HT-29 (cell line): ENCODE data around the gene SBNO2. TPM values are rescaled to one million over a fixed set of nuclear protein-coding genes. Genes with fewer than 3 reads are reported as not detected.
"Not testable (repeated sequence)": the region's sequence is repeated elsewhere in the genome, so short reads cannot be mapped to it uniquely, and the experiment has no call there.

Source experiments
- DNase-seq: peaks from one replicate; pipeline ENCODE4 v3.0.0-alpha.2; 2015; ENCODE audit warnings: low spot score
- total RNA-seq: library from RNA; depleted of rRNA; stranded (reverse); fragments of >200 nt; shearing (Covaris generic); gene quantifications from 2 replicates; pipeline ENCODE4 v1.2.3, GENCODE V29; 2014

SBNO2 gene
- total RNA-seq, 1 experiment from 2014 or later = 50.5 TPM

GRCh38 chr19:1136201-1136600 lies 37.9 kb downstream of the SBNO2 start:
- peak; percentile 38 for DNase-seq

- DNase-seq = no peak
These were observed 38.6 kb downstream of the SBNO2 start for GRCh38 chr19:1135454-1135853.

GRCh38 chr19:1134431-1134830 lies 39.6 kb downstream of the SBNO2 start:
- no peak for DNase-seq

GRCh38 chr19:1133471-1133929 lies 40.6 kb downstream of the SBNO2 start:
- no peak for DNase-seq

GRCh38 chr19:1132552-1133383 lies 41.3 kb downstream of the SBNO2 start:
- DNase-seq = no peak

- DNase-seq = peak; percentile 72
These were observed 42.1 kb downstream of the SBNO2 start for GRCh38 chr19:1131718-1132551.

GRCh38 chr19:1130771-1131717 lies 43.0 kb downstream of the SBNO2 start:
- DNase-seq = peak; percentile 26

GRCh38 chr19:1129535-1129934 lies 44.5 kb downstream of the SBNO2 start:
- no peak for DNase-seq

GRCh38 chr19:1129084-1129483 lies 45.0 kb downstream of the SBNO2 start:
- not testable (repeated sequence) for DNase-seq

- no peak for DNase-seq
These were observed 46.0 kb downstream of the SBNO2 start for GRCh38 chr19:1128106-1128505.

GRCh38 chr19:1126984-1127760 lies 46.9 kb downstream of the SBNO2 start:
- DNase-seq = no peak

- DNase-seq = no peak
These were observed 48.2 kb downstream of the SBNO2 start for GRCh38 chr19:1125601-1126467.

- no peak for DNase-seq
These were observed 50.0 kb downstream of the SBNO2 start for GRCh38 chr19:1123885-1124677.

- DNase-seq = no peak
These were observed 50.7 kb downstream of the SBNO2 start for GRCh38 chr19:1123381-1123780.

GRCh38 chr19:1122972-1123363 lies 51.1 kb downstream of the SBNO2 start:
- peak; percentile 73 for DNase-seq

- DNase-seq = no peak
These were observed 51.8 kb downstream of the SBNO2 start for GRCh38 chr19:1122021-1122971.

- no peak for DNase-seq
These were observed 52.7 kb downstream of the SBNO2 start for GRCh38 chr19:1121395-1121794.
